ENCODE measurements around the gene ADGRB3.
"Not testable (repeated sequence)": the region's sequence is repeated elsewhere in the genome, so short reads cannot be mapped to it uniquely, and the experiment has no call there.

Gene ADGRB3

DNA sequence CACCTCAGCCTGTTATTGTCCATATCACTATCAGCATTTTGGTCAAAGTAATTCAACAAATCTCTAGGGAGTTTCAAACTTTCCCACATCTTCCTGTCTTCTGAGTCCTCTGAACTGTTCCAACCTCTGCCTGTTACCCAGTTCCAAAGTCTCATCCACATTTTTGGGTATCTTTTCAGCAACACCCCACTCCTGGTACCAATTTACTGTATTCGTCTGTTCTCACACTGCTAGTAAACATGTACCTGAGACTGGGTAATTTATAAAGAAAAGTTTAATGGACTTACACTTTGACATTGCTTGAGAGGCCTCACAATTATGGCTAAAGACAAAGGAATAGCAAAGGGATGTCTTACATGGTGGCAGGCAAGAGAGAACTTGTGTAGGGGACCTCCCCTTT is 224.2 kb downstream of the ADGRB3 start:
- no peak for TF ChIP-seq JUND (IDR thresholded peaks at IDR 0.05; ENCODE audit: low read depth)
- in situ Hi-C loops (cut with HindIII; ENCODE audit: low pct_unique_long_range_greater_than_20kb, low sequenced_read_pairs) = no loop called here
- DNase-seq (ENCODE audit: low read depth in 1 of 2, low spot score in 1 of 2) = no peak

DNA sequence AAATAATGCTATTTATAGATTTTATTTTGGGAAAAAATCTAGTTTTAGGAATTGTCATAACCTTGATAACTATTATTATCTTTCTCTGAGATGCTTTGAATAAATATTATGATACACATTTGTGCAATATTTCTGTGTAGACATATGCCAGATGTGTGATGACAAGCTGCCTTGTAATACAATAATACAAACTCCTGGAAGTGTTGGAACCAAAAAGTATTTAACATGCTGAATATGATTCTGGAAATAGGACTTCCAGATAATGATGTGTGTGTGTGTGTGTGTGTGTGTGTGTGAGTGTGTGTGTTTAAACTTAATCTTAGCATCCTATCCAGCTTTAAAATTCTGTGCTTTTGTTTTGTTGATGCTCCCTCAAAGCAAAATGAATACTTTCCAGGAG is 233.6 kb downstream of the ADGRB3 start:
- in situ Hi-C loops (cut with HindIII; ENCODE audit: low pct_unique_long_range_greater_than_20kb, low sequenced_read_pairs) = no loop called here
- no peak for TF ChIP-seq JUND (IDR thresholded peaks at IDR 0.05; ENCODE audit: low read depth)
- DNase-seq (ENCODE audit: low read depth in 1 of 2, low spot score in 1 of 2) = no peak

DNA sequence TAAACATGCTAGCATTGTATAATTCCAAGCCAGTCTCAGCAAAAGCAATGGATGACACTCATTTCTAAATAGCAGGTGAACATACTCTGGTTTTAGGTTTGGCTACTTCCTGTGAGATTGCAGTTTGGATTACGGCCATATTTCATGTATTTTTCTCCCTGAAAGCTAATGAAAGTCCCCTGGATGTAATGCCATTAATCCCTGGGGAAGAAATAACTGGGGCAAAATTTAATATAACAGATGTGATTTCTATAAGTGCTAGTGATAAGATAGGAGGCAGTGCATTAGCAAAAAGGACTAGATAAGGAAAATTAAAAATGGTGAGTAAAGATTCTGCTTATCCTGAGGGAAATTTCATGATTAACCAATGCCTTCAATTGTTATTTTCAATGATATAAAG is 238.2 kb downstream of the ADGRB3 start:
- no peak for TF ChIP-seq JUND (IDR thresholded peaks at IDR 0.05; ENCODE audit: low read depth)
- in situ Hi-C loops (cut with HindIII; ENCODE audit: low pct_unique_long_range_greater_than_20kb, low sequenced_read_pairs) = no loop called here
- DNase-seq (ENCODE audit: low read depth in 1 of 2, low spot score in 1 of 2) = no peak

DNA sequence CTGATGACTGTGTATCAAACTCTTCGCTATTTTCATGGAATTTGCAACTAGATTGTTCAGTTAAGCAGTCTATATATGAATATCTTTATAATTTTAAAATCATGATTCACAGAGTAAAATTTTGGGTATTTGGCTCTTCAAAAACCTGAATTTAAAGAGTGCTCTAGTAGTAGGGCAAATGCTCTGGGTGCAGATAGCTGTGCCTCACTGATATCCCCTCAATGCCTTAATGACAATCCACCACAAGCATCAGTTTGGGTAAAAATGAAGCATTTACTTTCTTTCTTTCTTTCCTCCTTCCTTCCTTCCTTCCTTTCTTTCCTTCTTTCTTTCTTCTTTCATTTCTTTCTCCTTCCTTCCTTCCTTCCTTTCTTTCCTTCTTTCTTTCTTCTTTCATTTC is 239.7 kb downstream of the ADGRB3 start:
- in situ Hi-C loops (cut with HindIII; ENCODE audit: low pct_unique_long_range_greater_than_20kb, low sequenced_read_pairs) = no loop called here
- DNase-seq (ENCODE audit: low read depth in 1 of 2, low spot score in 1 of 2) = no peak
- no peak for TF ChIP-seq JUND (IDR thresholded peaks at IDR 0.05; ENCODE audit: low read depth)

DNA sequence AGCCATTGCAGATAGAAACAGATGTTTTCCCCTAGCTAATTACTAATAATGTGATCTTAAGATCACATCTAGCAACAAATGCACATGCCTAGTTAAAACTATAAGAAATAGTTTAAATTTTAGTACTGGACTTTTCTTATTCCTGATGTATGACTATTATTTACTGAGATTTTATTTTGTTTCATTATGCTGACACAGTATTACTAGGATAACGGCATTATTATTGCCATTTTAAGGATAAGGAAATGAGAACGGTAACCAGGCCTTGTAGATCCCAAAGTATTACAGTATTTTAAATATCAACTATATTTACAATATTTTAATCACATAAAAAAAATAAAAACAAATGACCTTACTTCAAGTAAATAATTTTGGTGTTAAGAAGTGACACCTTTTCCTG is 240.3 kb downstream of the ADGRB3 start:
- TF ChIP-seq JUND (IDR thresholded peaks at IDR 0.05; ENCODE audit: low read depth) = no peak
- in situ Hi-C loops (cut with HindIII; ENCODE audit: low pct_unique_long_range_greater_than_20kb, low sequenced_read_pairs) = no loop called here
- DNase-seq (ENCODE audit: low read depth in 1 of 2, low spot score in 1 of 2) = no peak

DNA sequence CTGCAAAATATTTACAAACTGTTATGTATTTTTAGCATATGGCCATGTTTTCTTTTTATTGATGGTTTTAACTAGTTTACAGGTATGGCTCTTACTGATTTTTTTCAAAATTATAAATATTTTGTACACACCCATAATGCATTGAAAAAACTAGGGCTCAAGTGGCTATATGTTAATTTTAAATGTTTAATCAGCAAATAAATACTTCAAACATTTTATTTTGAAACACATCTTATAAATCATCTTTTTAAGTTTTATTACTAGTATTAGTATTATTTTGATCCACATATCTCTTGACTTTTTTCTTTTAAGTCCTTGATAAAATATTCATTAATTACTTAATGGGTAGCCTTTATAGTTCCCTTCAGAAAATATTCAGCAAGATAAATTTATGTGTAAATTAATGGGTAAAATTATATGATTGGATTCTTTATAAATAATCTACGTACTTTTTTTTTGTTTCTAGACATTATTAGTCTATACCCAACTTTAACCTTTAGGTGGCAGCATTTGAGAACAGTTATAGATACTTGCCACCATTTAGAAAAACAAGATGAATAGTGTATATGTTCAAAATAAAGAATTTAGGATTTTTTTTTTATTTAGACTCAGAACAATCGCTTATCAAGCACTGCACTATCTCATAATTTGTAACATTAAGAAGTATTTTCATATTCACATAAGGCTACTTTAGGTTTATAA is 241.9 kb downstream of the ADGRB3 start:
- in situ Hi-C loops (cut with HindIII; ENCODE audit: low pct_unique_long_range_greater_than_20kb, low sequenced_read_pairs) = no loop called here
- DNase-seq (ENCODE audit: low read depth in 1 of 2, low spot score in 1 of 2) = peak in 1 of 2 experiments; percentile 31

DNA sequence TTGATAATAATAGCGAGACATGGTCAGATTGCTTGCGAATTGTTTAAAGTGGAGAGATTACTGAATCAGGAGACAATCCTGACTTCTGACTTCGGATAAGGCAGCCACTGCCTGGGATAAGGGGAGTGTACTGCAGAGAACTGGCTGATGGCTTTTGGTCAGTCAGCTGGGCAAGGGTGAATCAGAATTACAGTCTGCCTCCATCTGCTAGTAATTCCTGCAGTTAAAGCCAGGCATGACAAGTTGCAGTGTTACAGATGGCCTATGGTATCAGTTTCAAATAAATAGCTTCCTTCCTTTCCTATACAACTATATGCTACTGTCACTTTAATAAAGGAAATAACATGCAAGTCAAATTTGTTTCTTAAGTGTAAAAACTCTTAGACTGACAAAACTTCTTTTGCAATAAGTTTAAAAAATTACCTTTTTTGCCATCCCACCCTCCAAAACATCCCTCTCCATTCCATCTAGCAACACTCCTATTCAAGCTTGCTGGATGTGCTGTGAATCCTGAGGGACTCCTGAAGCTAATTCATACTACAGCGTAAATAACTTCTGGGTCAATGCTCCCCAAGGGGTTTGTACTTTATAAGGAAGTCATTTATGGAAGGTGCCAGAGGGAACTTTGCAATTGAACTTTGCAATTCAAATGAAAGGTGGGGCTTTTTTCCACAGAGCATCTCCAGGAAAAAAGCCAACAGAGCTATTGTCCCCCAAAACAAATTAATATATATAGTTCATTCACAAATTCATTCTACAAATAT is 245.2 kb downstream of the ADGRB3 start:
- TF ChIP-seq JUND (IDR thresholded peaks at IDR 0.05; ENCODE audit: low read depth) = no peak
- DNase-seq (ENCODE audit: low read depth in 1 of 2, low spot score in 1 of 2) = no peak
- in situ Hi-C loops (cut with HindIII; ENCODE audit: low pct_unique_long_range_greater_than_20kb, low sequenced_read_pairs) = no loop called here

More for the DNA sequence above, 241.9 kb downstream of the ADGRB3 start:
- no peak for TF ChIP-seq JUND (IDR thresholded peaks at IDR 0.05; ENCODE audit: low read depth)

DNA sequence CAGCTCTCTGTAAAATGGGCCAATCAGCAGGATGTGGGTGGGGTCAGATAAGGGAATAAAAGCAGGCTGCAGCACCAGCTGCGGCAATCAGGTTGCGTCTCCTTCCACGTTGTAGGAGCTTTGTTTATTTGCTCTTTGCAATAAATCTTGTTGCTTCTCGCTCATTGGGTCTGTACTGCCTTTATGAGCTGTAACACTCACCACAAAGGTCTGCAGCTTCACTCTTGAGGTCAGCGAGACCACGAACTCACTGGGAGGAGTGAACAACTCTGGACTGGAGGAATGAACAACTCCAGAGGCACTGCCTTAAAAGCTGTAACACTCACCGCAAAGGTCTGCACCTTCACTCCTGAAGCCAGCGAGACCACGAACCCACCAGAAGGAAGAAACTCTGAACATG is 248.2 kb downstream of the ADGRB3 start:
- DNase-seq (ENCODE audit: low read depth in 1 of 2, low spot score in 1 of 2); in situ Hi-C loops (cut with HindIII; ENCODE audit: low pct_unique_long_range_greater_than_20kb, low sequenced_read_pairs): not testable (repeated sequence)

DNA sequence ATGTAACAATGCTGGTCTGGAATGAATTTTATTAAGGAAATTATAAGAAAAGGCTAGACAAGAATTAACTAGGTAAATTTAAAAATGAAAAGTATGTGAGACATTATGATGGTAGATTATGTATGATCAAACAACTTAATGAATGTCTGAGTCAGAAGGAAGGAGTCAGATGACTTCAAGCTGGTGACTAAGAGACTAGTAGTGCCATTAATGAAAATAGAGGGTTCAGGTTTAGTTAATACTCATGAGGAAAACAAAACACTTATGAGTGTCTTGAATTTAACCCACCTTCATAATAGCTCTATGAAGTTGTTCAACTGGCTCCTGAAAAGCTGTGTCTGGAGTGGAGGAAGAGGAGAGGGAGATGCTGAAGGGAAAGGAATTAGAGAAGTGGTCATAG is 256.3 kb downstream of the ADGRB3 start:
- TF ChIP-seq JUND (IDR thresholded peaks at IDR 0.05; ENCODE audit: low read depth) = no peak
- DNase-seq (ENCODE audit: low read depth in 1 of 2, low spot score in 1 of 2) = no peak
- in situ Hi-C loops (cut with HindIII; ENCODE audit: low pct_unique_long_range_greater_than_20kb, low sequenced_read_pairs) = no loop called here

DNA sequence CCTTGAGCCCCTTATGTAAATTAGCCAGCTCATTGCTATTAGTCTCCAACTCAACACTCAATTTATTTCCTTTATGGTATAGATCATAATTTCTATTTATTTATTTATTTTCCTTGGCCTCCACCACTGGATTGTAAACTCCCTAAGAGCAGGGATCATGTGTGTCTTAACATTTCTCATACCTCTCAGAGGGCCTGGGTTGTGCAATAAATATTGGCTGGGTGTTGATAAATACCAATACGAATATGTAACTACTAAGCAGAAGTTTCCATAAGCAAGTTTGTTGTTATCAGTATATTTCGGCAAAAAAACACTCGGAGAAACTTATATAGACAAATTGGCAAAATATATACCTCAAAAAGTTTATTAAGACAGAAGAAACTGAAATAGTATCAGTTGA is 257.4 kb downstream of the ADGRB3 start:
- DNase-seq (ENCODE audit: low read depth in 1 of 2, low spot score in 1 of 2) = no peak
- in situ Hi-C loops (cut with HindIII; ENCODE audit: low pct_unique_long_range_greater_than_20kb, low sequenced_read_pairs) = no loop called here
- no peak for TF ChIP-seq JUND (IDR thresholded peaks at IDR 0.05; ENCODE audit: low read depth)

DNA sequence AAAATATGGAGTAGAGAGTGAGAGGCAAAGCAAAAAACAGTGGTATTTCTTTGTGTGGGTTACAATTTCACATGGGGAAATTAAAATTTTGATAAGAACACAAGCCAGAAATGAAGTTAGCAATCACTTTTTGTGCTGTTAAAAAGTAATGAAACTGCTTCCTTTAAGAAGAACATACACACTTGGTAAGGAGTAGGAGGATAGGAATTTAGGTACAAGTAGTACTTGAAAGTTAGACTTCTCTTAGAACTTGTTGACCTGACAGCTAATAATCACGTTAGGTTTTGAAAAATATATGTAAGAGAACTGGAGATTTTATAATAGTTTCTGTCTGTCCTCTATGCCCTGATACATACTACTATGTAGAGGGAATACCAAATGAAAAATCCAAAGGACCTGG is 260.8 kb downstream of the ADGRB3 start:
- DNase-seq (ENCODE audit: low read depth in 1 of 2, low spot score in 1 of 2) = no peak
- in situ Hi-C loops (cut with HindIII; ENCODE audit: low pct_unique_long_range_greater_than_20kb, low sequenced_read_pairs) = no loop called here
- TF ChIP-seq JUND (IDR thresholded peaks at IDR 0.05; ENCODE audit: low read depth) = no peak

DNA sequence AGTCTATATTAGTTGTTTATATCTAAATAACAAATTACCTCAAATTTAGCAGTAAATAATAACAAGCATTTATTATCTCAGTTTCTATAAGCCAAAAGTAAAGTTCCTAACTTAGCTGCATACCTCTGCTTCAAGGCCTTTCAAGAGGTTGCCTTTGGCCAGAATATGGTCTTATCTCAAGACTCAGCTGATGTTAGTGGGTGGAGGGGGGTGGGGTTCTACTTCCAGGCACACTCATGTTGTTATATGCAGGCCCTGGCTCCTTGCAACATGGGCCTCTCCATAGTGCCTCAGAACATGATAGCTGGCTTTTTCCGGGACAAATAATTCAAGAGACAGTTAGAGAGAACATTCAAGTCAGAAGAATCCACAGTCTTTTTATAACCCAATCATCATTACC is 266.0 kb downstream of the ADGRB3 start:
- no peak for TF ChIP-seq JUND (IDR thresholded peaks at IDR 0.05; ENCODE audit: low read depth)
- DNase-seq (ENCODE audit: low read depth in 1 of 2, low spot score in 1 of 2) = no peak
- in situ Hi-C loops (cut with HindIII; ENCODE audit: low pct_unique_long_range_greater_than_20kb, low sequenced_read_pairs) = no loop called here

DNA sequence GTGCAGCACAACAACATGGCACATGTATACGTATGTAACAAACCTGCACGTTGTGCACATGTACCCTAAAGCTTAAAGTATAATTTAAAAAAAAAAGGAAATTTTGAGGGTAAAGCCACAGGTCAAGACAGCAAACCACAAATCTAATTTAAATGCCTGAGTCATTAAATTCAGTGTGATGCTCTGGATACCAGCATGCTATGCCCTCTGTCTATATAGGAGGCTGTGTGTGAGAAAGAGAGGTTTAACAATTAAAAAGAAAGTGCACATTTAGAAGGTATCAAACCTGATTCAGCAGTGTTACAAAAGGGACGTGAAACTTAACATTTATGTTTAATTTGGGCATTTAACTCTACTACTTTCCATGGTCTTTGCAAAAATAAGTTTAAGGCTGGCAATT is 276.3 kb downstream of the ADGRB3 start:
- TF ChIP-seq JUND (IDR thresholded peaks at IDR 0.05; ENCODE audit: low read depth) = no peak
- no peak for DNase-seq (ENCODE audit: low read depth in 1 of 2, low spot score in 1 of 2)
- in situ Hi-C loops (cut with HindIII; ENCODE audit: low pct_unique_long_range_greater_than_20kb, low sequenced_read_pairs) = no loop called here
